ENCODE measurements around the gene TREM2.

TREM2 gene

DNA sequence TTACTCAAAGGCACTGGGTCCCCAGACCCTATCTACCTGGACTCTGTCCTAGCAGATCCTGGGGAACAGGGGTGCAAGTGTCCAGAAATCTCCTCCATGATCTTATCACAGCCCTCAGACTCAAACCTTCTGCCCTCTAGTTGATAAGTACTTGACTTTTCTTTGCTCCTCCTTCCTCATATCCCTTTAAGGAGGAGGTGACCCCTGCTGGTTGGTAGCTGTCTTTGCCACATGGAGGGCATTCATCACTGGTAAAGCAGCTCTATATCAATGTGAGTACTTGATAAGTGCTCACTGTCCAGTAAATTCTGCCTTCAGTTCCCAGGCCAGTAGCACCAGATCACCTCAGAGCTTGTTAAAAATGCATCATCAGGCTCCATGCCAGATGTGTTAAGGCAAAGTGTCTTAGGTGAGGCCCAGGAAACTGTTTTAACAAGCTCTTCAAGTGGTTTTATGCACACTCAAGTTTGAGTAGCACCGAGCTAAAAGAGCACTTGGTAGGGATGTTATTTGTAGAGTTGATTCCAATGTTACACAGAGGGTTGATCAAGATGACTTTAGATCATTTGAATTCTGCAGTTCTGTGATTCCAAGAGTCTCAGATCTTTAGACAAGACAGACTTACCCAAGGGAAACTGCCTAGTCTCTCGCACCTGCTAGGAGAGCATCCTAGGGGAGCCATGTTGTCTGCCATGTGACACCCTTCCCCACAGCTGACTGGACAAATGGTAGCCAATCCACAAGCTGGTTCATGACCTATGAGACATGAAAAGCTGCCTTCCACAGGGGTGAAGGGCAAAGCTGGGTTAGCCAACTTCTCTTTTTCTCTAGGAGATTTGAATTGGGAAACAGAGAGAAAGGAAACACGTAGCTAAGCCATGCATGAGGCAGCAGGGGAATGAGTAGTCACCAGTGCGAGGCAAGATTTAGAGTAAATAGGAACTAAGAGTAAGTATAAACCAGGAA lies 19.4 kb upstream of the TREM2 start:
- peak; percentile 8 for DNase-seq (ENCODE audit: low read depth, low spot score)

DNA sequence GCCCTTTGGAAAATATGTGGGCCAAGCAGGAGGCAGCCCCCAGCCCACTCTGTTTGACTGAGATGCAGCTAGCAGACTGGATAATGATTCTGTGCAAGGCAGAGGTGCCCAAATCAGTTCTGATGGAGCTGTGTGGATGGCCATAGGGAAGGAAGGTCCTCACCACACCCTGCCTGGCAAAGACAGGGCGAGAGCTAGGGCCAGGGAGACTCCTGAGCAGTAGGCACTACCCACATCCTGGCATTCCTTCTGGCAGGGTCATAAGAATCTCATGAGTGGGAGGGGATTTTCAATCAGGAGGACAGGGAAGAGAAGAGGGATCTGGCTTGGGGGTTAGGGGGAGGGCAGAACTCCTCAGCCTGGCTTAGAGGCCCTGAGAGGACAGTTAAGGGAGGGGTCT lies 18.6 kb upstream of the TREM2 start:
- no peak for DNase-seq (ENCODE audit: low read depth, low spot score)

DNA sequence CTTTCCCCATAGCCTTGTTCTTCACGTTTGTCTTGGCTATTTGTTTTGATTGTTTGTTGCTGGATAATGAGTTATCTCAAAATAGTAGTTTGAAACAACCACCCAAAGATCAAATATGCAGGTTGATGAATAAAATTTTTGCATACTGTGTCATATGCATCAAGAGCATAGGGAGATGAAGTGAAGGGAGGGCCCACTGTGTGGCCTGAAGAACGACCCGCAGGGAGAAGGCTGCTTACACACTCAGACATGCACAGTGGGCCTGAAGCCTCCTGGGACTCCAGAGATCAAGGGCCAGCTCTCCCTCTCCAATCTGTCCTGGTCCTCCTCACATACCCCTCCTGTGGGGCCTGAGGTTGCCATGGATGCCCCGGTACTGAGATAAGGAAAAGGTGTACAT lies 16.2 kb upstream of the TREM2 start:
- DNase-seq (ENCODE audit: low read depth, low spot score), result no peak

DNA sequence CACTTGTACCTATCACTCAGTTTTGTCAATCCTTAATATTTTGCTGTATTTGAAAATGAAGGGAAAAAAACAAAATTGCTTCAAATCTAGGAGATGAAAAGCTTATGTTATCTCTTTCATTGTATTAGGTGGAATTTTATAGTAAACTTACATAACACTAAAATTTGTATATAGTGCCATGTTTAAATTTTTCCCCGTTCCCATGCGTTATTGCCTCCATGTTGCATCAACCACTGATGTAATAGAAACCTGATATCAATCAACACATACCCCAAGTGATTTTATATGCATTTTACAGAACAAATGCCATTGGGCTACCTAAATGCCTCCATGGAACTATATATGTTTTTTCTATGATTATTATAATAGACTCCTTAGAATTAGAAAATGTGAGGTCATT lies 14.8 kb upstream of the TREM2 start:
- no peak for DNase-seq (ENCODE audit: low read depth, low spot score)

DNA sequence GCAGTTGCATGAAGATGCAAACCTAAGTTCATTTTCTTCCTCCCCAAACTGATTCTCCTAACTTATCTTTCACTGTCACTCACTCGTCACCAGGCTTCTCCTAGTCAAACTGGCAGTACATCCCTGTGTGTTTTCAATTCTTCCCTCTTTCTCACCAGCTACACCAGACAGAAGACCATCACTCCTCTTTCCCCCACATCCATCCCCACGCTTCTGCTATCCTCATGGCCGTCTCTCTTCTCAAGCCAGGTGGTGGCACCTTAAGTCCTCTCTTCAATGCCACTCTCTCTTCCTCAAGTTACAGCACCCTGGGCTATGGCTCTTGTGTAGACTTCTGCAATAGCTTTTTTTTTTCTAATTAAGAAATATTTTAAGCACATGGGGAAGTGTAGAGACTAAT lies 14.4 kb upstream of the TREM2 start:
- no peak for DNase-seq (ENCODE audit: low read depth, low spot score)

DNA sequence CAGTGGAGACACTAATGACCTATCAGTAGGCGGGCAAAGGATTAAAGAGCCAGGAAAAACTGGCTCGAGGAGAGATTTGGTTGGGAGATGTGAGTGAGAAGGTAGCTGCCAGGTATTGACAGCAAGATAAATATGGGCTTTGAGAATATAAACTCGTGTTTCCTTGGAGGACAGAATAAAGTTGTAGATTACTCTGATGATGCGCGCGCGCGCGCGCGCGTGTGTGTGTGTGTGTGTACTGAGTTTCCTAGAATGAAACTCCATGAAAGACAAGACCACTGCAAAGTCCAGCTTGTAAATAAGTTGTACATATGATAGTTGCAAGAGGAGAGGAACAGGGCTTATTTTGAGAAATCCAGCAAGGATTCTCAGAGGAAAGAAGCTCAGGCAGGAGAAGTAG lies 13.3 kb upstream of the TREM2 start:
- DNase-seq (ENCODE audit: low read depth, low spot score), result no peak

DNA sequence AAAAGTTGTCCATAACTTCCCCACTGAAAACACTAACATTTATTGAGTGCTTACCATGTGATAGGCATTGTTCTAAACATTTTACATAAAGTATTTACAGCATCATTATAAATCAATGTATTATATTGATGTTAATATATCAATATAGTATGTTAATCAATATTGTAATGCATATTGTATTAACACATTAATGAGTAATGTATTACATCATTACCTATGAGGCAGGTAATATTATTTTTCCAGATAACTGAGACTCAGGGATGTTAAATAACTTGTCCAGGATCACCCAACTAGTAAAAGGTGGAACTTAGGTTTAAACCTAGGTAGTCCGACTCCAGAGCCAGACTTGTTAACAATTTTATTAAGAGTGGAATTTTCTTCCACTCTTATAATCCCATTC lies 12.2 kb upstream of the TREM2 start:
- no peak for DNase-seq (ENCODE audit: low read depth, low spot score)

DNA sequence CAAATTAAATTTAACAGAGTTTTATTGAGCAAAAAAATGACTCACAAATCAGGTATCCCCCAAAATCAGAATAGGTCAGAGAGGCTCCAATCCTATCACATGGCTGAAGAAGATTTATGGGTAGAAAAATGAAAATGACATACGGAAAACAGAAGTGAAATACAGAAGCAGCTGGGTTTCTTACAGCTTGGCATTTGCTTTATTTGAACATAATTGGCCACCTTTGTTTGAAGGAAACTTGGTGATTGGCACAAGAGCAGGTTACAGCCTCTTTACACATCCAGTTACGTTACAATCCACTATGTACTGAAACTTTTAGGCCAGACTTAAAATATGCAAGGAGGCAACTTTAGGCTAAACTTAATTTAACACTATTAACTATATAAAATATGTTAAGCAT lies 11.7 kb upstream of the TREM2 start:
- no peak for DNase-seq (ENCODE audit: low read depth, low spot score)

DNA sequence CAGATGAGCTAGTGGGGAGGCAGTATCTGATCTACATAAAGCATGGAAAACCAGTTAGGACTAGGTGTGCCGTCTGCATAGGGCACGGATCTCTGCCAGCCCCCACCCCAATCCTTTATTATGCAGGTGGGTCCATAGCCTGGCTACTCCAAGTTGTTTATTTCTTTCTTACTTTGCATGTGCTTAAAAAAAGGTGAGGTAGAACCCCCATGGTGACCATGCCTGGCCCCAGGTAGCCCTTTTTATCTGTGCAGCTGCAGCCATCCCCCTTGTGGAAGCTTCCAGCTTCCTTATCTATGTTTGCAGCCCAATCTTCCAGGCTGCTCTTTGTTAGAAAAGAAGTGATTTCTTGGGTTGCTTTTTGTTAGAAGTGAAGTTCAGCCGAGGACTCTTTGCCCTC lies 9.0 kb upstream of the TREM2 start:
- no peak for DNase-seq (ENCODE audit: low read depth, low spot score)

DNA sequence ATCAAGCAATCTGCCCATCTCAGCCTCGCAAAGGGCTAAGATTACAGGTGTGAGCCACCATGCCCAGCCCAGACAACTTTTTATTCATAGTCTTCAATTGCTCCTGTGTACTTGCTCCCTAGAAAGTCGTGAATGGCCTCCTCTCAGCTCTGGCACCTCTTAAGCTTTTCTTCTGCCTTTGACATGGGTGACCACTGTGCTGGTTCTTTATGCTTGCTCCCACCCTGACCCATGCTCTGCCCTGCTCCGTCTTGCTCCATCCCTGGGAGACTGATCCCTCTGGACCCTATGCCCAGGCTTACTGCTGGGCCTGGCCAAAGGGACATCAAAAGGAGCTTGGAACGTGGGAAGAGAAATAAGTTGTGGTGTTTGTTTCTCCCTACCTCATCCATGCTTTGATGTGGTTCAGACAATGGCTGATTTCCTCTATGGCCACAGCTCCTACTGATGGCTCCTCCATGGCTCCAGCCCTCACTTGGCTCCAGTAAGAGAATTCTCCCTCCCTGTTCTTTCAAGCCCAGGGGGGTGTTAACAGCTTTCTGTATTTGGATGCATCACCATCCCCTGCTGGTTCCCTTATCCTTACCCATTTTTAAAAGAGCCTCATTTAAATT lies 7.7 kb upstream of the TREM2 start:
- no peak for DNase-seq (ENCODE audit: low read depth, low spot score)

DNA sequence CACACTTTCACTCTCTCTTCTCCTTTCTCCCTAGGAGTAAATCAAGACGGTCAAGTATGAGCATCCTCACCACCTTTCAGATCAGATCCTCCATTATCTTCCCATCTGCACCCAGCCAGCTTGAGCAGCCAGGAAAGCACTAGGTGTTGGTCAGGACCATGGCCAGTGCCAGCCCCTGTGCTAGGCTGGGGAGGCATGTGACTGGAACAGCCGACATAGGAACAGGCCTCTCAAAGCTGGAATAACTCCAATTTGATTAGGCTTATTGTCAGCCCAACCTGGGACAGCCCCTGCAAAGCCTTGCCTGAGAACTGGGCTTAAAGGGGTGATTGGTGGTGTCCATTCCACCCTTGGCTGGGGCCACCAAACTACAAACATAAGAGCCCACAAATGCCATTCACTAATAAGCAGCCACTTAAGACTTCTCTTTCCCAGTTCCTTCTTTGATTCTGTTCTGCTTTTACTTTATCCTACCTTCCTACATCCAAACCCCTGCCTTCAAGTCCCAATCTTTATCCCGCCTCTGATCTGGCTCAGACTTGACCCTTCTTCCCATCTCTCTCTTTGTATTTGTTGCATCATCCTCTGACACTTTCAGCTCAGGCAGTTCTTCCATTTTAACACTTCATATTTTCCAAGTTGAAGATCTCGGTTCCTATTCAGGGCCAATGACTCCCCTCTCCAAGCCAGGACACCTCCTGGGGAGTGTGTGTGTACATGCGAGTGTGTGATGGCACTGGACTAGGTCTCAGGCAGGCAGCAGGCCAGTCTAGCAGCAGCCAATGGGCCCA lies 4.5 kb upstream of the TREM2 start:
- no peak for DNase-seq (ENCODE audit: low read depth, low spot score)

DNA sequence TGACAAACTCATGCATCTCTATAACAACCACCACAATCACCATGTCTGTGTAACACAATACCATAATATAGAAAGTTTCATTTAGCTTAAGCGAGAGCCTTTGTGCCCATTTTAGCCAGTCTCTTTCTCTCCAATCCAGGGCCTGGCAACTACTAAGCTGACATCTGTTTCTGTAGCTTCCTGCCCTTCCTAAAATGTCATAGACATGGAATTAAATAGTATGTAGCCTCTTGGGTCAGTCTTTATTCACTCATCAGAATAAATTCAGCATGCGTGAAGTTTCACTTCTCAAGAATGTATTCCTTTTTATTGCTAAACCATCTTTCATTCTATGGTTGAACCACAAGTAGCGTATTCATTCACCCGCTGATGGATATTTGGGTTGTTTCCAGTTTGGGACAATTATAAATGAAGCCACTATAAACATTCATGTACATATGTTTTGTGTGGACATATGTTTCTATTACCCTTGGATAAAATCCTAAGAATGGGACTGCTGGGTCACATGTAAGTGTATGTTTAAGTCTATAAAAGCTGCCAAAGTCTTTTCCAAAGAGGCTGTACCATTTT lies 1.7 kb upstream of the TREM2 start:
- DNase-seq (ENCODE audit: low read depth, low spot score), result no peak

DNA sequence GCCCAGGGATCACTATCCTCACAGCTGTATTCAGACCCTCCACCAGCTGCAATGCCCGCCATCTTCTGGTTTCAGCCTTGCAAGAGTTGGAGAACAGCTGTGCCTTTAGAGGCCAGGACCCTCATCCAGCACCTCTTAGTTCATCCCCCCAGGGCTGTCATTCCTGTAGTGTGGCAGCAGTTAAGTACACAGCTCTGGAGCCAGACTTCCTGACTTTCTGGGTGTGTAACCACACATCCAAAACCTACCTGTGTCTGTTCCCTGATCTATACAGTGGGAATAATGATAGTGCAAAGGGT lies 452 bp upstream of the TREM2 start:
- DNase-seq (ENCODE audit: low read depth, low spot score), result no peak

DNA sequence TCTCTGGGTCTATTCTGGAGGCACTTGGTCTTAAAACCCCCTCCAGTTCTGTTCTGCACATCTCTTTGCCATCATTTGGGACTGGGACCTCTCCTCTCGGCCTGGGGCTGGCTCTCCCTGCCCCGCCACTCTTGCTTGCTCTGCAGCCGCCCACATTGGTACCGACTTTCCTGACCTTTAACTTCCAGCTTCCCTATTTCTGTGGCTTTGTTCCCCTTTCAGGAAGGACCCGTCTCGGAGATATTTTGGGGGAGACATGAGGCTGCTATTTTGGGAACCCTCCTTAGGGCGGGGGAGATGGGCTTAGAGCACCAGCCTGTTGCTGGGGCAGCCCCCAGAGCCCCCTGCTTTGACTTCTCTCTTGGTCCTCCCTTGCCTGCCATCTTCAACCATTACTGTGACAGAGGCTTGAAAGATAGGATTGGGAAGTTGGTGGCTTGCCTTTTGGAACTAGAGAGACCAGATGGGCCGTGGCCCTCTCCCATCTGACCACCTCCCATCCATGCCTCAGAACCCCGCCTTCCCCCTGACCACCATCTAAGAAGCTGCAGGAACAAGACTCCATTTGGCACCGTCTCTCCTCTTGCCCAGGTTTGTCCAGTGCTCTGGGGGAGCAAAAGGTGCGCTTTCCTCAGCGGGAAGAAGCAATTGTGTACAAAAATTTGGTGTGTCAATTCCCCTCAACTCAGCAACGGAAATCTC lies 914 bp downstream of the TREM2 start:
- no peak for DNase-seq (ENCODE audit: low read depth, low spot score)

DNA sequence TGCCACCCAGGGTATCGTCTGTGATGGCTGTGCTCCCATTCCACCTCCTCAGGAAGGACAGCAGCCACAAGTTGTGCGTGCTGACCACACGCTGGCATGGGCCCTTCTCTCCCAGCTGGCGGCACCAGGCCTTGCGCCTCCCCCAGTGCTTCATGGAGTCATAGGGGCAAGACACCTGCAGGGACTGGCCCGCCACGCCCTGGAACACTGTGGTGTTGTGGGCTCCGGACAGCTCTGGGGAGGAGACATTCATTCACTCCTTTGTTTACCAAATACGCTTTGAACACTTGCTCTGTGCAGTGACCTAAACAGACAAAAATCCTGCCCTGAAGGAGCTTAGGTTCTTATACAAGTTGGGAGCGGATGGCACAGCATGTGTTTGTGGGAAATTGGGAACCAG lies 1.5 kb downstream of the TREM2 start:
- DNase-seq (ENCODE audit: low read depth, low spot score), result no peak

DNA sequence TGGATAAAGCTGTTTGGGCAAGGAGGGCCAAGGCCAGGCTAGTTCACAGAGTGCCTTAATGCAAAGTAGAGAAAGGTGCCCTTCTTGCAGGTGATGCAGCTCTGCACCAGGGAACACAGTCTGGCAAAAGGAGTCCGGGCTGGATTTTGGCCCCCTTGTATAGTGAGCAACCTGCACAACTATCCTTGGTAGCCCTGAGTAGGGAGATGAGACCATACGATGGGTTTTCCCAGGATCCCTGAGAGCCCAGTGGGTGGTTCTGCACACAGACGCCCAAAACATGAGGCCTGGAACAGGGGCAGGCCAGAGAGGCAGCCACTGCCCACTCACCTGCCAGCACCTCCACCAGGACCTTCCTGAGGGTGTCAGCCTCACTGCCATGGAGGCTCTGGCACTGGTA lies 2.0 kb downstream of the TREM2 start:
- DNase-seq (ENCODE audit: low read depth, low spot score), result no peak

DNA sequence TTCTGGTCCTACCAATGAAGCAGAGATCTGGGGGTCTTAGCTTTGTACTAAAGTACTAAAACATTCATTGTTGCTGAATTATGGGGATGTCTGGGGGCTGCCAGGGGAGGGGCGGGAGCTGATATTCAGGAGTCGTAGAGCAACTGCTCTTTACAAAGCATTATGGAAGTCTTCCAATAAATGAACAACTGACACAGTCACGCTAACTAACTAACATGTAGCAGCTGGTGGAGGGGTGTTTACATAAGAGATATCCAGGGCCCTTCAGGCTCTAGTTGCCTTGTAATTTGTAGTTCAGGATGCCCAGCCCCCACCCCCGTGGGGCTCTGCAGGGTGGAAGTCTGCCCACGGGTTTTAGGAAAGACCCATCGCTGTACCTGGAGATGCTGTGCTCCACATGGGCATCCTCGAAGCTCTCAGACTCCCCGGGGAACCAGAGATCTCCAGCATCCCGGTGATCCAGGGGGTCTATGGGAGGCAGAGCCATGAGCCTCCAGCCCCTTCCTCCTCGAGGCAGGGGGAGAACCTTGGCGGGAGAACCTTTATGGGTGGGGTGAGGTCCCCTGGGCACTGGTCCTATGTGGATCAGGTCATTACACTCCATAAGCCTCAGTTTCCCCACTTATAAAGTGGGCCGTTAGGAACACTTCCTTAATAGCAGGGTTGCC lies 3.4 kb downstream of the TREM2 start:
- DNase-seq (ENCODE audit: low read depth, low spot score), result no peak

DNA sequence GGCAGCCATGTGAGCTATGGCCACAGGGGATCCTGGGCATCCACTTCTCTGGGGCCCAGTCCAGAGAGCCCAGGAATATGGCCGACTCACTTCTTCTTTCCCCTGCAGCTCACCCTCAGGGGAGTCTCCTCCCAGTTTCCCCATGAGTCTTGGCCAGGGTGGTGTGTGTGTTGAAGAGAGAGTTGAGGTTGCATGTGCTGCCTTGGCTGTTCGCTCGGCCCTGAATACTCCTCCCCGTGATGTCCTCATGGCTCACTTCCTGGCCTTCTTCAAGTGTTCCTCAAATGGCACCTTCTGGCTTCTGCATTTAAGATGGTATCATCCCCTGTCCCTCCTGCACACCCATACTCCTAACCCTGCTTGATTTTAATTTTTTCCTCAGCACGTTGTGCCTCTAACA lies 5.6 kb downstream of the TREM2 start:
- no peak for DNase-seq (ENCODE audit: low read depth, low spot score)

DNA sequence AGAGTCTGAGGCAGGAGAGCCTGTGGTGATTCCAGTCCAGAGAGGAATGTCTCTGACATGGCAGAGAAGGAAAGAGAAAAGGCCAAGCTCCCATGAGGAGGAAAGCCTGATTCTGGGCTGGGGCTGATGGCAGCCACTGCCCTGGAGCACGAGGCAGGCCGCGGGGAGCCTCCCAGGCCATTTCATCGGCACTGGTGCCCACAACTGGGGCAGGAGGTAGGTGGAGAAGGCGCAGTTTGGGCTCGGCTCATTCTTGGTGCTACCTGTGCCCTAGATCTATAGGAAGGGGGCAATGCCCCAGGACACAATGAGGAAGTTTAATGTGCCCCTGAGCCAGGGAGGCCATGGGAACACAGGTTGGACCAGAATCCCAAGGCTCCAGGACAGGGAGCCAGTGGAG lies 6.1 kb downstream of the TREM2 start:
- no peak for DNase-seq (ENCODE audit: low read depth, low spot score)

DNA sequence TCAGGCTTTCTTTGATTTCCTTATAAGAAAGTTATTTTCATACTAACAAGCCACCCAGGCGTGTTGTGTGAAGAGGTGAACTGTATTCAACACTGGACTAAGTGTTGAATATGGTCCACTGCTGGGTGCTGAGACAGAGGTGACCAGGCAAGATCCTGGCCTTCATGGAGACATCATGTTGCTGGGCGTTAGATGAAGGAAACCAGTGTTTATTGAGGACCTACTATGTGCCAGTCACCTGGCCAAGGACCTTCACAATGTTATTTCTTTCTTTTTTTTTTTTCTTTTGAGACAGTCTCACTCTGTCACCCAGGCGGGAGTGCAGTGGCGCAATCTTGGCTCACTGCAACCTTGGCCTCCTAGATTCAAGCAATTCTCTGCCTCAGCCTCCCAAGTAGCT lies 6.9 kb downstream of the TREM2 start:
- DNase-seq (ENCODE audit: low read depth, low spot score), result no peak

DNA sequence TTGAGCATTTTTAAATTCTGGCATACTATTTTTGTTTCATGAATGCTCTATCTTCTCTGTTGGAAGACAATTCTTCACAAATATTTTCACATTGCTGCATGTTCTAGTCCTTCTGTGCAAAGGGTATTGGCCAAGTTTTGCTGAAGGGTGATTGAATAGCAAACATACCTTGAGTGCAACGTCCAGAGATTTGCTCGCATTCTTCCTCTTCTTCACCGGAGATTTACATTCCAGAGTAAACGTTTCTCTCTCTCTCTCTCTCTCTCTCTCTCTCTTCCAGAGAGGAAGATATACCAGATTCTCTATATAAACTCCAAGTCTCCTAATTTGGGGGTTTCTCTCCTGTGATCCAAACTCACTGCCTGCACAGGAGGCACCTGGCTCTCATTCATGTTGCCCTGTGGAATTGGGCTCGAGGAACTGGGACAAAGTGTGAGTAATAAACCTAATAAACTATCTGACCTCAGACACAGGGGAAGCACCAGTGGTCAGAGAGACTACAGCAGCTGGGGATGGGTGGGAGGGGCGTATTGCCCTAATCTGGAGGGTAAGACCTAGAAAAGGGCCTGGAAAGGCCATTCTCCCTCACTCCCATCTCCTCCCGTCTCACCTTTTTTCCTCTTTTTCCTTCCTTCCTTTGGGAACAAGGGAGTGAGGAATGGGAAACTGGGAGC lies 7.6 kb downstream of the TREM2 start:
- DNase-seq (ENCODE audit: low read depth, low spot score), result no peak
